ENCODE data around the gene PCGF5.

Gene PCGF5

DNA sequence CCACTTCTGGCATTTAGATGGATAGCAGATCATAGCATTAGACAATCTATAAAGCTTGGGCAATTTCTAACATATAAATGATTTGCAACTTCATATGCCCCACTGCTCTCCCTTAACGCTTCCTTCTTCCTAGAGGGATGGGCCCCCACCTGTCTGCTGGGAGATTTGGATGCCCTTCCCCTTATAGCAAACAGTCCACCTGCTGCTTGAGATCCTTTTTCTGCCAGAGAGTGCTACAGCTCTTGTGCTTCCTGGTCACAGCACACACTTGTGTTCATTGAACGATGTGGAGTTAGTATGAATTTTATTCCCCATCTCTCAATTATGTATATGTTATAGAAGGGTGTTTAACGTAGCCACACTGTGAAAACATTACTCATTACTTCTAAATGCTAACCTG lies 10.4 kb upstream of the PCGF5 start:
- no peak overlapping the region for H3K4me3 ChIP-seq (ENCODE audit: low read depth, low read length)
- TF ChIP-seq, protein P1, sequence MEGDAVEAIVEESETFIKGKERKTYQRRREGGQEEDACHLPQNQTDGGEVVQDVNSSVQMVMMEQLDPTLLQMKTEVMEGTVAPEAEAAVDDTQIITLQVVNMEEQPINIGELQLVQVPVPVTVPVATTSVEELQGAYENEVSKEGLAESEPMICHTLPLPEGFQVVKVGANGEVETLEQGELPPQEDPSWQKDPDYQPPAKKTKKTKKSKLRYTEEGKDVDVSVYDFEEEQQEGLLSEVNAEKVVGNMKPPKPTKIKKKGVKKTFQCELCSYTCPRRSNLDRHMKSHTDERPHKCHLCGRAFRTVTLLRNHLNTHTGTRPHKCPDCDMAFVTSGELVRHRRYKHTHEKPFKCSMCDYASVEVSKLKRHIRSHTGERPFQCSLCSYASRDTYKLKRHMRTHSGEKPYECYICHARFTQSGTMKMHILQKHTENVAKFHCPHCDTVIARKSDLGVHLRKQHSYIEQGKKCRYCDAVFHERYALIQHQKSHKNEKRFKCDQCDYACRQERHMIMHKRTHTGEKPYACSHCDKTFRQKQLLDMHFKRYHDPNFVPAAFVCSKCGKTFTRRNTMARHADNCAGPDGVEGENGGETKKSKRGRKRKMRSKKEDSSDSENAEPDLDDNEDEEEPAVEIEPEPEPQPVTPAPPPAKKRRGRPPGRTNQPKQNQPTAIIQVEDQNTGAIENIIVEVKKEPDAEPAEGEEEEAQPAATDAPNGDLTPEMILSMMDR (conservative IDR thresholded peaks at IDR 0.05; ENCODE audit: low read depth, low read length): no peak
- no peak for DNase-seq (ENCODE audit: low read depth)

DNA sequence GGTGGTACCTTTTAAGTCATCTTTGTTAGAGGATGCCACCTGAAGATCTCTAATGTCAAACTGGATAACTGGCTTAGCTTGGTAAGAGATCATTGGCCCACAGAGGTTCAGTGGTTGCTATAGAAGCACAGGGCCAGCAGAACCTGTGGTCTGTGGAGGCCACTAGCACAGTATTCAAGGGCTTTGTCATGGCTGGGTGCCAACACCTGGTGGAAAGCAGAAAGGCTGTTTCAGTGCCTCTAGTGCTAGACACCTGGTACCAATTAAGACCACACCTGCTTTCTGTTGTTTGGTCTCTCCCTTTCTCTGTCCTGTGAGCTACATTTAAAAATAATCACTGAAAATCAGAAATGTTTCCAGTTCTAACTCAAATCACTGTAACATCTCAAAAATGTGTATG lies 10.0 kb upstream of the PCGF5 start:
- TF ChIP-seq, protein P1 (conservative IDR thresholded peaks at IDR 0.05; ENCODE audit: low read depth, low read length): no peak
- DNase-seq (ENCODE audit: low read depth): no peak
- H3K4me3 ChIP-seq (ENCODE audit: low read depth, low read length): no peak overlapping the region

DNA sequence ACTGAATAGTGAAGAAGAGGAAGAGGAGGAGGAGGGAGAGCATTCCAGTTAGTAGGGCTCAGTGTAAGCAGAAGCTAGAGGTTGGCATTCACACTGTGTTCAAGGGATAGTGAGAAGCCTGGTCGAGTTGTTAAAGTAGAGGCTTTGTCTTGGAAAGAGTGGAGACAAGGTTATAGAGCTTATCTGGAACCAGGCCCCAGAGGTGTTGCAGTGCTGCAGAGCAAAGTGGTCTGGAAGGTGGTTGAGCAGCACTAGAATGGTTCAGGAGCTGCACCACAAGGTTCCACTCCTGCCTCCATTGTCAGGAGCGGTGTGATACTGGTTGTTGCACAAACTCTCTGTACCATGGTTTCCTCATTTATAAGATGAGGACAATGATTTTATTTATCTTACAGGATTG lies 8.8 kb upstream of the PCGF5 start:
- no peak for DNase-seq (ENCODE audit: low read depth)
- no peak overlapping the region for H3K4me3 ChIP-seq (ENCODE audit: low read depth, low read length)
- TF ChIP-seq, protein P1 (conservative IDR thresholded peaks at IDR 0.05; ENCODE audit: low read depth, low read length): no peak

DNA sequence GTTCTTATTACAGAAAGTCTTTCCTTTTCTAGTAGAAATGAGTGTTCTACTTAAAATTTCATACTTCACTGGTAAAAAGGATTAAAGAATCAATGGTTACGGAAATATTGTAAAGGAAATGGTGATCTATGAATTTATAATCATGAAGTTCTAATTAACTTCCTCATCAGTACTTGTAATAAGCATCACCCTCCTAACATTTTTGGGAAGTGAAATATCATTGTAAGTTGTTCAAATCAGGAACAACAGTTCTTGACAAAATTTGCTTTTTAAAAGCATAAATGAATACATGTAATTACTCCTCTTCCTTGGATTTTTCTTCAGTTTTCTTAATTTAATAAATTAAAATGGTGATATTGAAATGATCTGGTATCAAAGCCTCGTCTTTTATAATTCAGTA lies 5.6 kb upstream of the PCGF5 start:
- DNase-seq (ENCODE audit: low read depth): no peak
- TF ChIP-seq, protein P1 (conservative IDR thresholded peaks at IDR 0.05; ENCODE audit: low read depth, low read length): no peak
- no peak overlapping the region for H3K4me3 ChIP-seq (ENCODE audit: low read depth, low read length)

DNA sequence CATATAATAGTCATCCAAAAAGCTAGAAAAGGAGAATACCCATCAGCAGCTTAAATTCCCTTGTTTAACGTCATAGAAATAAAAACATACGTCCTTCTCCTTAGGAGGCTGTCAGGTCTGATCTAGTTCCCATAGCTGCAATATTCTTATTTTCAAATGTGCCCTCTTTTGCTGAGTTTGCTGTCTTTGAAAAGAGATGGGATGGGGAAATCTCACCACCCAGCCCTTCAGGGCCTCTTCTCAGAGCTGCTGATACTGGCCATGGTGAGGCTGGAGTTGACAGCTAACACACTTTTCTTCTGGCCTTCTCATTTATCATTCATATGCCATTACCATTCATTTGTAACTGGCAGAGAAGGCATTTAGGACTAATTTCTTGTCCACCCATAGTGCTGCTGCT lies 5.1 kb upstream of the PCGF5 start:
- DNase-seq (ENCODE audit: low read depth): no peak
- TF ChIP-seq, protein P1 (conservative IDR thresholded peaks at IDR 0.05; ENCODE audit: low read depth, low read length): no peak
- no peak overlapping the region for H3K4me3 ChIP-seq (ENCODE audit: low read depth, low read length)

DNA sequence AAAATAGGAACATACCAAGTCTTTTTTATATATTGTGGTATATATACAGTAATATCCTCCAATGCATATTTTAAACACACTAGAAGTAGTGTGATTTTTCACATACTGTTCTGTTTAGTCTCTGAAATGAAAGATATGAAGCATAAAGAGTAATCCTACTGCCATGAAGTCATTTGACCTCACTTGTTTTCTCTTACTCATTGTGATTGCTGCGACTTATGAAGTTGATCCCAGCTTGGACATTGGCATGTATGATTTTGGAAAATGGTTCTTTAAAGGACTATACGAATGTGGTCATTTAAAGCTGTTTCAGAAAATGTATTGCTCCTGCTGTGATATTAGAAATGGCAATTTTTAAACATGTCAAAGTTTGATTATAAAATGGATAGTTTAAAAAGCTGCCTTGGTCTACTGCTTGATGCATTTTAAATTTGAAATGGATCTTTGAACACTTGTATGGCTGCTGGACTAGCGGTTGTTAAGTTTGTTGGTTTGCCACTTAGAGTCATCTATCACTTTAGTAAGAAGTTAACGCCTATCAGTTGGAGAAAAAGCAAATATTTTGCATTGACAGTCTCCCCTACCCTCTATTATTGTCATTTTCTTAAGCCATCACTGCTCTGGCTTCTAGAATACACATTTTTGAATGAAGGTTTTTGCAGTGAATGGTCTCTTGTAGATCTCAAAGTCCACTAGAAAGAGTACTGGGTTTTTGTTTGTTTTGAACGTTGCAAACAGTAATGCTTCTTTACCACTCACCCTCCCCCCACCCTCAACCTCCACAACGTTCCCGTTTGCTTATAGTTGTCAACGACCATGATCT lies 881 bp upstream of the PCGF5 start:
- TF ChIP-seq, protein P1 (conservative IDR thresholded peaks at IDR 0.05; ENCODE audit: low read depth, low read length): no peak
- DNase-seq (ENCODE audit: low read depth): no peak
- peak overlapping the region; percentile 89 for H3K4me3 ChIP-seq (ENCODE audit: low read depth, low read length)
